Right renal pelvis (tissue), 4 donors: ENCODE measurements around the gene YIF1A. TPM values are rescaled to one million over a fixed set of nuclear protein-coding genes. Genes with fewer than 3 reads are reported as not detected.
A peak's percentile ranks its signal among the peaks of the same experiment; 100 is the strongest.
"Not testable (repeated sequence)": the region's sequence is repeated elsewhere in the genome, so short reads cannot be mapped to it uniquely, and the experiment has no call there.

Source experiments
- DNase-seq, 4 donors: peaks; one replicate each; pipeline ENCODE4 v3.0.0-alpha.2; 2013; ENCODE audit warnings: low read depth in 4 of 4, low spot score in 3 of 4, missing footprints in 1 of 4
- polyA plus RNA-seq, 4 donors: library from polyadenylated mRNA; unstranded; fragments of 120-200 nt; gene quantifications; one replicate each; pipeline ENCODE4 v1.2.1, GENCODE V29; 2013; ENCODE audit not compliant: insufficient read length in 4 of 4

YIF1A gene
- polyA plus RNA-seq, 4 donors = 48.5 to 67.8 (median 50.8) TPM

DNA sequence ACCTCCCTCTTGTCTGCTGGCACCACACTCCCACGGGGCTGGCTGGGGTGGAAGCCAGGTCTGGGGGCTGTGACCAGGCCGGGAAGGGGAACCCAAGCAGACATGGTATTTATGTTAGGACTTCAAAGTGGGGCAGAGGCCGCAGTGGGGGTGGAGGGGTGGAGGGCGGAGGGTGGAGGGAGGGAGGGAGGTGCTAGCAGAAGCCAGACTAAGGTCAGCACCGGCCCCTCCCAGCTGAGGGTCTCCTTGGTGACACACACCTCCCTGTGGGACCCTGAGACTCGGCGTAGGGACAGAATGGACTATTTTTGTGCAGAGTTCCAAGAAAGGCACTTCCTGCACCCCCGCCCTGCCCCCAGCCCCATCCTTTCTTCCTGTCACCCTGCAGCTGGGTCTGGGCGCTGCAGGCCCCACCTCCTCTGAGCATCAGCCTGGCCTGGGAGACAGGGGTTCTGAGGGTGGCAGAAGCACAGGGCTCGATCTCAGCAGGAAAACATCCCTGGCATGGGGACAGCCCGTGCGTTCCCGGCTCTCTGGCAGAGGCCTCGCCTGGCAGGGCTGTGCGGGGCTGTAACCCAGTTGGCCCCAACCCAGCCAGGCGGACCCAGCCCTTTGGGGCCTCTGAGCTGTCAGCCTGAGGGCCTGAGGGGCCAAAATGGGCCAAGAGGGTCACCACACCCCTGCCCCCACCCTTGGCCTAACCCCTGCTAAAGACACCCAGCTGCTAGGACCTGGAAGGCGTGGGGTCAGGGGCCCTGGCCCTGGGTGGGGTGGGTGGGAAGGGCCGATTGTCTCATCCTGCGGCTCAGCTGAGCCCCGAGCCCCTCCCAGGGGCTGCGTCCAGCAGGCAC is 37.5 kb upstream of the YIF1A start:
- no peak for DNase-seq

DNA sequence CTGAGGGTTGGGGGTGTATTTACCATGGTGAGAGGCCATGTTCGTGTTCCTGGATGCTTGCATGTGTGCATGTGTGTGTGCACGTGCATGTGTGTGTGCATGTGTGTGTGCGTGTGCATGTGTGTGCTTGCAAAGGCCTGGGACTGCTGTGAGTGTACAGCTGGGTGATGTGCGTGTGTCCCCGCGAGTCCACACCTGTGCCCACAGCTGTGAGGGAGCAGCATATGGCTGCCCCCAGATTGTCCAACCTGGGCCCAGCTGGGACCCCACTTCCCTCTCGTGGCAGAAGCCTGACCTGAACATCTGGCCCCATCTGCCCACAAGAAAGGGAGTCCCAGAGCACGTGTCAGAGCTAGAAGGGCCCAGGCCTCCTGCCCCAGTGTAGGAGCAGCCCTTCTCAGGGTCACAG is 36.3 kb upstream of the YIF1A start:
- DNase-seq = no peak

DNA sequence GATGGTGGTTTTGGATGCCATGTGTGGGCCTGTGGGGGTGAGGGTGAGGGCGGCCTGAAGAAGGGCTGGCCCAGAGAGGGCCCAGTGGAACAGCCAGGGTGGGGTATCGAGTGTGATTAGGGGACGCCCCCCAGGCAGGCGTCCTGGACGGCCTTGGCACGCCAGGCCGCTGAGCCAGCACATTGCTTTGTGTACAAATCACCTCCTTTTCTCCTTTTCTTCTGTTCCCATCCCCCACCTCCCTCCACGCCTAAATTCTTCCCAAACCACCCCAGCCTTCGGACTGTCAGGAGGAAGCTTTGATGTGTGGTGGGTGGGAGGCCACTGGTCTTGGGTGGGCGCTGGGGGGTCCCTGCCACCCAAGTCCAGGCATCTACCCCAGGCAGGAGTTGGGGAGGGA is 35.7 kb upstream of the YIF1A start:
- DNase-seq = no peak

DNA sequence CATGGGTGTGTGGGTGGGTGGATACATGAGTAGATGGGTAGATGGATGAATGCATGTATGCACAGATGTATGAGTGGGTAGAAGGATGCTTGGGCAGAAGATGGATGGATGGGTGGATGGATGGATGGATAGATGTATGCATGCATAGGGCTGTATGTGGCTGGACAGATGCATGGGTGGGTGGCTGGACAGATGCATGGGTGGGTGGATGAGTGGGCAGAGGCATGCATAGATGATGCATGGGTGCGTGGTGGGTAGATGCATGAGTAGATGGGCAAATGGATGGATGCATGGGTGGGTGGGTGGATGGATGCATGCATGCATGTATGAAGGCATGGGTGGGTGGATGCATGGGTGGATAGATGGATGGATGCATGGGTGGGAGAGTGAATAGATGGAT is 34.7 kb upstream of the YIF1A start:
- DNase-seq = no peak

DNA sequence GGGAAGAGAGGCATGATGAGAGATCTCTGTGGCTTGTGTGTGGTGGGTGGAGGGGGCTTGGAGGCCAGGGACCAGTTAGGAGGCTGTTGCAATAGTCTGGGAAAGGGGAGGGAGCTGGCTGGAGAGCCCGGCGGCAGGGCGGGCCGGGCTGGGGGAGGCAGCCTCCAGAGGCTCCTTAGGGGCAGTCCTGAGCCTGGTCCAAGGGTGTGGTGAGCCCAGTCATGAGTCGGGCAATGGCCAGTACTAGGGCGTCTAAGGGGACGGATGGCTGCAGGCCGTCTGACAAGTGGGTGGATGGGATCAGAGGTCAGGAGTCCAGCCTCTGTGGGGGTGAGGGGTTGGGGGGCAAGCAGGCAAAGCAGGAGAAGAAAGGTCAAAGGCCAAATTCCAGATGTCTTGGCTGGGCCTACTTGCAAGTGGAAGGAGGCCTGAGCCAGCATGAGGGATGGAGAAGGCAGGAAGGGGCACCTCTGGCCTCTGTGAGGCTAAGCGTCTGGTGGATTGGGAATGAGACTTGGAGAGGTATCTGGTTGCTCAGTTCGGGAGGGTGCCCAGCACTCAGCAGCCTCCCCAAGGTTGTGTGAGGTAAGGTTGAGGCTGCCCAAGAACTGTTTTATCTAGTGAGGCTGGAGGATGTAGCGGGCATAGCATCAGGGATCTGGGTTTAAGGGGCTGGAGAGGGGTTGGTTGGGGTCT is 33.9 kb upstream of the YIF1A start:
- no peak for DNase-seq

DNA sequence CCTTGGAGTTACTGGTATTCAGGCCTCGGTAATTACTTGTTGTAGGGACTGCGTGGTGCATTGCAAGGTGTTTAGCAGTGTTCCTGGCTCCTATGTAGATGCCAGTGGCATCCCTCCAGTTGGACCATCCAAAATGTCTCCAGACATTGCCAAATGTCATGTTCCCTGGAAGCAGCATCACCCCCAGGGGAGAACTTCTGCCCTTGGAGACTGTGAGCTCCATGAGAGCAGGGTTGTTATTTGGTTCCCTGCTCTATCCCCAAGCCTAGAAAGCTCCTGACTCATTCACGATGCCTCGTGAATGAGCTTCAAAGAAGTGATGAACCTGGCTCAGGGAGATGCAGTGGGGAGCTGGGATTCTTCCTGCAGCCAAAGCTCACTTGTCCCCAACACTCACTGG is 32.7 kb upstream of the YIF1A start:
- no peak for DNase-seq

DNA sequence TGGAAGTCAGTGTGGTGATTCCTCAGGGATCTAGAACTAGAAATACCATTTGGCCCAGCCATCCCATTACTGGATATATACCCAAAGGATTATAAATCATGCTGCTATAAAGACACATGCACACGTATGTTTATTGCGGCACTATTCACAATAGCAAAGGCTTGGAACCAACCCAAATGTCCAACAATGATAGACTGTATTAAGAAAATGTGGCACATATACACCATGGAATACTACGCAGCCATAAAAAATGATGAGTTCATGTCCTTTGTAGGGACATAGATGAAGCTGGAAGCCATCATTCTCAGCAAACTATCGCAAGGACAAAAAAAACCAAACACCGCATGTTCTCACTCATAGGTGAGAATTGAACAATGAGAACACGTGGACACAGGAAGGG is 31.8 kb upstream of the YIF1A start:
- DNase-seq = not testable (repeated sequence)

DNA sequence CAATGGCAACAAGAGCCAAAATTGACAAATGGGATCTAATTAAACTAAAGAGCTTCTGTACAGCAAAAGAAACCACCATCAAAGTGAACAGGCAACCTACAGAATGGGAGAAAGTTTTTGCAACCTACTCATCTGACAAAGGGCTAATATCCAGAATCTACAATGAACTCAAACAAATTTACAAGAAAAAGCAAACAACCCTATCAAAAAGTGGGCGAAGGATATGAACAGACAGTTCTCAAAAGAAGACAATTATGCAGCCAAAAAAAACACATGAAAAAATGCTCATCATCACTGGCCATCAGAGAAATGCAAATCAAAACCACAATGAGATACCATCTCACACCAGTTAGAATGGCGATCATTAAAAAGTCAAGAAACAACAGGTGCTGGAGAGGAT is 31.3 kb upstream of the YIF1A start:
- not testable (repeated sequence) for DNase-seq

DNA sequence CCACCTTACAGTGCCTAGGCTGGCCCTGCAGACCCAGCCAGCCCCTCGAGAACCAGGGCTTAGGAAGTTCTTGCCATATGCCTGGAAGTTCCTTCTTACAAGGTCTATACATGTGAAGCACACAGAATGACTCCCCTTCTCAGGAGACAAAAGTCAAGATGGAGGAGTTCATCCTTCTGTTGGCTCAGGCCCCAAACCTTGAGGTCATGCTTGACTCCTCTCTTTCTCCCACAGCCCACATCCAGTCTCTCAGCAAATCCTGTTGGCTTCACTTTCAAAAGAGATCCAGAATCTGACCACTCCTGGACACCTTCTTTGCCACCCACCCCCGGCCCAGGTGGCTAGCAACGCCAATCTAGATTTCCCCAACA is 29.6 kb upstream of the YIF1A start:
- no peak for DNase-seq

DNA sequence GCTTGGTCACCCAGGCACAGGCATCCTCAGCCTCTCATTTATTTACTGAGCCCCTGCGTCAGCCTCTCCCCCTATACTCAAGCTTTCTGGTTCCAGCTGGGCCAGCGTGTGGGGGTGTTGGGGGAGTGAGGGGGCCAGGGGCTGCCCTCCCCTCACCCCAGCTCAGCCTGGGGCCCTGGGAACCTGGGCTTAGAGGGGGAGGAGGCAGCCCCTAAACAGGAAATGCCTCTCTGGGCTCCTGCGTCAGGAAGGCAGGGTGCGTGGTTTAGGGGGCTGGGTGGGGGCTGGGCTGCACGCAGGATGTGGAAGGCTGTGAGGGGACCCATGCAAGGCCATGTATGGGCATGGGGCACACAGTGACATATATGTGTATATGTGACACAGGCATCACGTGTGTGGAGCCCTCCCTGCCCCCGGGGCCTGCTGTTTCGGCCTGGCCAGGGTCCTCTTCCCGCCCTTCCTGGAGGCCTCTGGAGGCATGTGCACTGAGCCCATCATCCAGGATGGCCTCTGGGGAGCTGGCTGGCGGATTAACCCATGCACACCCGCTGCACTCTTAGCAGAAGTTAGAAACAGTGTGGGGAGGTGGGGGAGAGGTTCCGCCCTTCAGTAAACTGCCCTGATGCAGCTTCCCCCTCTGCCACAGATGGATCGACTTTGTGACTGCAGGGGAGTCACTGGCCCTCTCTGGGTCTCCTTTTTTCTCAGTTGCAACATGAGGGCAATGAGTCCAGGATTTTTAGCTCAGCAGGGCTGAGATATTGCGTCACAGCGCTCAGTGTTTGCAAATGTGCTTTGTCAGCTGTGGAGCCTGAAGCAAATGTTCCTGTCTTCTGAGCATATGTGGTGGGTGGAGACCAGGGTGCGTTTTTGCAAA is 29.0 kb upstream of the YIF1A start:
- DNase-seq = no peak

DNA sequence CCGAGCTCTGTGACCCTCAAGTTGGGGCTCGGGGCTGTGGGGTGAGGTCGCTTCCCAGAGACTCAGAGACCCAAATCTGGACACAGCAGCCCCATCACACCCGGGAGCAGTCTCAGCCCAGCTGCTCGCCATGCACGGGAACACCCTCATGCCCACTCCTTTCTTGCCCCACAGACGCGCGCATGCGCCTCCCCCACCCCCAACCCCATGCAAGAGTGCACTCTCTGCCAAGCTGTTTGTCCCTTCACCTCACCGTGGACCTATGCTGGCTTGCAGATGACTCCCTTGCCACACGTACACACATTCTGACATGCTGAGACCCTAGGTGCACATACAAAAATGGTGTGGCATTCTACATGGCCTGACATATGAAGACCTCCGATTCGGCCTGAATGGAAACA is 28.4 kb upstream of the YIF1A start:
- DNase-seq = peak in 1 of 4 donors; percentile 48

DNA sequence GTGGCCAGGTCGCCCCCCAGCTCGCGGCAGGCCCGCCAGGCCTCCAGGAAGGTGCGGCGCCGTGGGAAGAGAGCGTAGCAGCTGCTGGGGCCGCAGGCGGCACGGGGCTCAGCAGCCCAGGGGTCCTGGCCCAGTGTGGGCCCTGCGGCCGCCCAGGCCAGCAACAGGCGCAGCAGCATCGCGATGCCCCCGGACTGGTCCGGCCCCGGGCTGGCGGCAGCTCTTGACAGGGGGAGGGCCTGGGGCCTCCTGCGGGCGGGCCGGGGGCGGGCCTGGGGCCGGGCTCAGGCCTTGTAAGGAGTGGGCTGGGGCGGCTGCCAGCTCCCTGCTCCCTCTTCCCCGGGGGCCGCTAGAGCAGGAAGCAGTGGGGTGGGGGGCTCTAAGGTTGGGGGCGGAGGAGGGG is 27.9 kb upstream of the YIF1A start, which contains the start of gene CD248:
Gene CD248, minus strand, starts transcription at position 196 of the 403 bp plus-strand sequence. Its CDS starts 17 bp downstream, at position 179.
- DNase-seq = no peak

DNA sequence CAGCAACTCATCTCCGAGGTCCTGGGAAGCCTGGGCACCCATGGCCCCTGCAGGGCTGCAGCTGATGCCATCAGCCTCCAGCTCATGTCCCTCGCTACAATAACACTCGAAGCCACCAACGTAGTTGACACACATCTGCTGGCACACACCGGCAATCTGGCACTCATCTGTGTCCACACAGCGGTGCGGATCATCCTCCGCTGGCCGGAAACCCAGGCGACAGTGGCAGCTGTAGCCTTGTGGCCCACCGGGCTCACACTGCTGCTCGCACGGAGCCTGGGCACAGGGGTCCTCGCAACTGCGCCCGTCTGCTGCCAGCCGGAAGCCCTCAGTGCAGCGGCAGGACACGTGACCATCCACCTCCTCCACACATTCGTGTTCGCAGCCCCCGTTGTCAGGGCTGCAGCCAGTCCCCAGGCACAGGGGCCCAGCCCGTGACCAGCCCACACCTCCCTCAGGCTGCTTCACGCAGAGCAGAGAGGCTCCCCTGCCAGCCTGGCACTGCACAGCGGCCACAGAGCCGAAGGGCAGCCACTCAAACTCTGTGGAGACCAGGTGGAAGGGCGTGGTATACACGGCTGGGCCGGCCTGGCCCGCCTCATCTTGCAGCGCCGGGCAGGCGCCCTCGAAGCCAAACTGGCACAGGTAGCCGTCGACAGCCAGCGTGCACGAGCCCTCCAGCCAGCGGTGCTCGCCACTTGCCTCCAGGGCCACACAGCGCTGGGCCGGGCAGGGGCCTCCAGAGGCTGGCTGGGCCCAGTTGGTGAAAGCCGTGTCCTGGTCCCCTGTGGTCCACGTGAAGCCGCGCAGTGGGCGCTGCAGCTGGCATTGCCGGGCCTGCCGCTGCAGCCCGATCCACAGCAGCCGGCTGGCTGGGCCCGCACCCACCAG is 27.2 kb upstream of the YIF1A start:
- no peak for DNase-seq

DNA sequence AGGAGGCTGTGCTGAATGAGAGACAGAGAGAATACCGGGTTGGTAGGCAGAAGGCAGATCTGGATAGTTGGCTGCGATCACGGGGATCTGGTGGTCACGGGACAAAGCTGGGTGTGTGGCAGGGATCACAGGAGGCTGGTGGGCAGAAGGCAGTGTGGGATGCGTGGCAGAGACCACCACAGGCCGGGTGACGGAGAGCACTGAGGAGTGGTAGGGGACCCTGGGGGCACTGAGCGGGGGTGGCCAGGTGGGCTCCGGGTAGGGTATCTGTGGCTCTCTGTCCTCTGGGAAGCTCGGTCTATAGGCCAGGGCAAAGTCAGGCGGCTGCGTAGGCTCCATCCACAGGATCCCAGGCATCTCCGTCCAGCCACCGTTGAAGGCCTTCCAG is 26.5 kb upstream of the YIF1A start:
- DNase-seq = no peak

DNA sequence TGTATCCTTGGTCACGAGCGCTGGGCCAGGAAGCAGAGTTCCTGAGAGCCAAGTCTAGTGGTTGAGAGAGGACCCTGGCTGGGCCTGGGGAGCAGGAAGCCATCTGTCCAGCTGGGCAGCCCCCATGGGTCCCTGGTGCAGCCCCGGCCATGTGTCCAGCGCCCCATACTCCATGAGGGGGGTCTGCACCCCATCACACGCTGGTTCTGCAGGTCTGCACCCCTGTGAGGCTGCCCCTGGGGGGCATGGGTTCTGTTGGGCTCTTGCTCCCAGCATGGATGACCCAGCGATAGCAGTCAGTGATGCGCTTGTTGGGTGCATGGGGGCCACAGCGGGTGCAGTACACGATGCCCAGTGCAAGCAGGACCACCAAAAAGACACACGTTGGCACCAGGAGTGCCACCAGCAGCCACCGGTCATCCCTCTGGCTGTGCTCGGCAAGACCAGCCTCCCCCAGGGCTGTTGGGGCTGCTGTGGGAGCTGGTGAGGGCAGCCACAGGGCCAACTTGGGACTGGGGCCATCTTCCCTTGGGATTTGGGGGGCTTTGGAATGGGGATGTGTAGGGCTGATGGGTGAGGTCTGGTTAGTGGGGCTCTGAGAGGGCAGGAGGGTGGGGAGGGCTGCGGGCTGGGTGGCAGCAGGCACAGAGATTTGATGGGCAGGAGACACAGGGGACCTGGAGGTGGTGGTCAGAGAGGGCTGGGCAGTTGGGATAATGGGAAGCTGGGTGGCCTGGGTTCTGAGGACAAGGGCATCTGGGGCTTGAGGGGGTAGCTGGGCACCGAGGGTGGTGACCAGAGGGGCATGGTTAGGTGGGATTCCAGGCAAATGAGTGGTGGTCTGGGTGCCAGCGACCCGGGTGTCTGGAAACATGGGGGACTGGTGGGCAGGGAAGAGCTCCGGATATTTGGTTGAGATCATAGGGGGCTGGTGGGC is 25.9 kb upstream of the YIF1A start:
- no peak for DNase-seq

DNA sequence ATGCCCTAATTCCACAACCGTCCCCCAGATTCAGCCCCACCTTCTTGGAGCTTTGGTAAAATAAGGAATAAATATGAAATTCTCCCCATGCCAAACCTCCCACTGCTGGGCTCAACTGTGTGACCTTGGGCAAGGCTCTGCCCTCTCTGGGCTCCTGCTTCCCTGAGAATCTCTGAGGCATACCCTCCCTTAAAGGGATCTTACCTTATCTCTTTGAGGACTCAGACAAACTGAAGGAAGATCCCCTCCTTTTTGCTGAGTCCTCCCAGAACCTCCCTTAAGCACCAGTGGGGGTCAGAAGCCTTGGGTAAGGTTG is 25.2 kb upstream of the YIF1A start:
- no peak for DNase-seq

DNA sequence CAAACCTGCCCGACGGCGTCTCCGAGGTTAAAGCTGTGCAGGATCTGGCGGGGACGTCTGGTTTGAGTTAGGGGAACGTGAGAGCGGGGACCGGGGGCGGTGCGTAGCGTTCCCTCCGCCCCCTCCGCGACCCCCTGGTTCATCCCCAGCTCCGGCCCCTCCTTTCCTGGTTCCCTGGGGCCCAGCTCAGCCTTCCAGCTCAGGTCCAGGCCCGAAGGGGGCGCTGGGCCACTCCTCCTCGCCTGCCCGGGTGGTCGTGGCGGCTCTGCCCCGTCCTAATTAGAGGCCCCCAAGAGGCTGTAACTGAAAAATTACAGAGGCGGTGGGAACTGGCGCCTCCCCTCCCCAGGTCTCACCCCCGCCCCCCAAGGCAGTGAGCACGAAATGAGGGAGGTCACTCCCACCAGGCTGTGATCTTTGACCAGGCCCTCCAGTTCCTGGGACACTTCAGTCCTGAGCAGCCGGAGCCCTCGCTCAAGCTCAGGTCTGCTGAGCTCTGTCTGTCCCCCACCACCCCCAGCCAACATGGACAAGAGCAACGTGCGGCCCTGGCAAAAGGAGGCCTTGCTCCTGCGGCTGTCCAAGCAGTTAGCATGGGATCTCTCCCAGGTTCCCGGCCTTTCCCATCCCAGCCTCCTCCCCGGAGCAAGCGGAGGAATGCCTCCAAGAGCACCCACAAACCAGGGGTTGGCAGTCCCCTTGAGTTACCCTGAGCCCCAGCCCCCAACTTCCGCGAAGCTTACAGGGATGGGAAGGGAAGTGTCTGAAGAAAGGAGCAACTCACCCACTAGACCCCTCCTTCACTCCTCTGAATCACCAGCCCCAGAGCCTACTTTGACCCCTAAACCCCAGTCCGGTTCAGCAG is 24.6 kb upstream of the YIF1A start:
- DNase-seq = no peak
